Stimulated activated CD4-positive, alpha-beta T cell treated with anti-CD3 and anti-CD28 coated beads, Interleukin-12 subunit alpha, Interleukin-12 subunit beta, amount 100 ng/mL, for 24 hours (primary cell): ENCODE results near the gene TMEM218.

Experiments used
- DNase-seq, 2 experiments: peaks; one replicate each; pipeline ENCODE4 v3.0.0-alpha.2; 2020; ENCODE audit warnings: low read depth in 2 of 2

TMEM218 gene

DNA sequence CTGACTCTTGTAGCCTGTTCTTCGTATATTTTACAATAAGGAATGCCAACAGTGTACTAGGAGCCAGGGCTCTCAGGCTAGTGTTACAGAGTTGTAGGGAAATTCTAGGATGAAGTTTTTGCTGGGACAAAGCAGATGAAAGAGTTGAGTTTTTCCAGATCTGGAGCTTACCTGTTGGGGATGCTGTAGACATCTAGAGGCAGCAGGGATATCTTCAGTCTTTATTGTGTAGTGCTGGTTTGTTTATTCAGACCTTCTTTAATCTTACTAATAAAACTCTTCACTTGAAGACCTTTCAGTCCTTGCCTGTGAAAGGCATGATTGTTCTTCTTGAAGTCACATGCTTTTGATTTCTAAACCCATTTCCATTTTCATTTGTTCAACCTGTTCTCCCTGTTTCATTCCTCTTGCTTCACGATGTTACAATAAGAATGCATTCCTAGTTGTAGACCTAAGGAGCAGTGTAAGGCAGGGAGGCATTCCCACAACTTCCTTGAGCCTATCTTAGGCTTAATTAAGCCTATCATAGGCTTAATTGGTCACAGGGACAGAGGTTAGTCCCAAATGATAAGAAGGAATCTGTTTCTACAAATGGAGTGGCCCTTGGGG, 56.2 kb downstream of the TMEM218 start:
- DNase-seq: no peak

DNA sequence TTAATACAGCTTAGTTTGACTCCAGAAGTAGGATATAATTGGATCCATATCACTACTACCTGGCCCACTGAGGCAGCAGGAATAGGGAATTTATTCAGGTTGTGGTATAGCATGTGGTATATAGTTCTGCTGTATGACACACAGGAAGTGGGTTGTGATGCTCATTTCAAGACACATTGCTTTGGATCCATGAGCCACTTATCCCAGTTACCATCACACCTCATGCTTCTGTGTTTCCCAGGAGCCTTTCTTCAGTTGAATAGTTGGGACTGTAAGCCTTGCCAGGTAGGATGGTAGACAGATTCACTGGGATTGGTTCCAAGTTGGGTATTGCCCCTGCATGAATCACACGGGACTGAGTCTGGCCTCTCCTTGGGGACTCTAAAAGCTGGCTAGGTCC, 58.3 kb downstream of the TMEM218 start:
- DNase-seq: no peak

DNA sequence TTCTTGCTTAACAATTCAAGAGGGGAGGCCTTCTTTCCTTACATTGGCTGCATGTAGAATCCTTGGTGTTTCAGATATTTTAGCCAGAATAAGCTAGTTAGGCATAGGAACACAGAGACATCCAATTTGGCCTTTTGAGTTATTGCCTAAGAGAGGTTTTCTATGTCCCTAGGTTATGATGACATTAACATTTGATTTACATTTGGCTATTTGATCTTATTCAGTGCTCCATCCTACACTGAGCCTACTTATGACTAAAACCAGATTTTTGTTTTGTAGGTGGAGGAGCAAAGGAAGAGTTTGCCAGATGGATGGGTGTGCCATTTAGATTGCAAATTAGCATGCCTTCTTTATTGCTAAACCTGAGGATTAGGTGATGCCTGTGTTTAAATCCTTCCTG, 59.4 kb downstream of the TMEM218 start:
- no peak for DNase-seq

DNA sequence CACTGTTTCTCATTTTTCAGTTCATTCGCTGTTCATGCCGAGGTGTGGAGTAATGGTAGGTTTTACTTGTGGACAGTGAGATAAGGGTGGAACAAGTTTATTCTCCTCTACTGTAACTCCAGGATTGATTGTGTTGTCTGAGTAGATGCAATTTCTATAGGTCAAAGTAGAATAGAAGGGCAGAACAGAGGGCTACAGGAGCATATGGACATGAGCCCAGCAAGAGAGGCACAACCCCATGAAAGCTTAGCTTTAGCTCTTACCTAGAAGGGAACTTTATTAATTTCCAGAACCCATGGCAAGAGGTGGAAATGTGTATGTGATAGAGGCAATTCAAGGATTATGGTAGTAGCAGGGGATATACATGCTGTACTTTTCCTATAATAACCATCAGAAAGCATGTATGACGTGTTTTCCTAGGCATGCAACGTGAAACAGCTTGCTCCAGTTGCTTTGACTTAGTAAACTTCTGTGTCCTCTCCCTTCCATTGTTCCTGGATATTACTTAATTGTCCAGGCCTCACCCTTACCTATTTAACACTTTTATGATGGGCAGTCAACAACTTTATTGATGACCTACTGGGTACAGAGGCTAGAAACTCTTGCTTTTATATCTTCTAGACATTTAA, 62.1 kb downstream of the TMEM218 start:
- no peak for DNase-seq
